H9 (cell line): ENCODE results near the gene ZCCHC10. TPM values are rescaled to one million over a fixed set of nuclear protein-coding genes. Genes with fewer than 3 reads are reported as not detected.

Experiments used
- DNase-seq: peaks from one replicate; pipeline ENCODE4 v3.0.0-alpha.2; 2017
- H2AFZ ChIP-seq: one replicate; pipeline ENCODE4 v1.6.1; 2013; ENCODE audit warnings: mild to moderate bottlenecking, low read length, control low read depth, moderate library complexity
- H2AK5ac ChIP-seq: 2 replicates; pipeline ENCODE4 v1.6.1; 2013; ENCODE audit warnings: low read length, control low read depth, mixed read lengths; ENCODE audit not compliant: insufficient read length
- H2BK120ac ChIP-seq: one replicate; pipeline ENCODE4 v1.6.1; 2013; ENCODE audit warnings: low read depth, mild to moderate bottlenecking, low read length, control low read depth, inconsistent platforms; ENCODE audit not compliant: poor library complexity, severe bottlenecking
- H2BK12ac ChIP-seq: 2 replicates; pipeline ENCODE4 v1.6.1; 2013; ENCODE audit warnings: low read length, control low read depth, mixed read lengths, low read depth; ENCODE audit not compliant: insufficient read length
- H2BK15ac ChIP-seq: 2 replicates; pipeline ENCODE4 v1.6.1; 2013; ENCODE audit warnings: low read depth, low read length, control low read depth
- H2BK20ac ChIP-seq: one replicate; pipeline ENCODE4 v1.6.1; 2013; ENCODE audit warnings: low read depth, mild to moderate bottlenecking, low read length, control low read depth, inconsistent platforms; ENCODE audit not compliant: poor library complexity, severe bottlenecking
- H2BK5ac ChIP-seq: 2 replicates; pipeline ENCODE4 v1.6.1; 2013; ENCODE audit warnings: low read length, control low read depth, mixed read lengths; ENCODE audit not compliant: insufficient read length
- H3K14ac ChIP-seq: 2 replicates; pipeline ENCODE4 v1.6.1; 2013; ENCODE audit warnings: low read length, control low read depth; ENCODE audit not compliant: insufficient read depth
- H3K18ac ChIP-seq: 2 replicates; pipeline ENCODE4 v1.6.1; 2013; ENCODE audit warnings: low read depth, mild to moderate bottlenecking, mixed read lengths, low read length, control low read depth; ENCODE audit not compliant: insufficient read length
- H3K23ac ChIP-seq: 2 replicates; pipeline ENCODE4 v1.6.1; 2013; ENCODE audit warnings: low read length, control low read depth, mixed read lengths, low read depth; ENCODE audit not compliant: insufficient read length
- H3K23me2 ChIP-seq: 2 replicates; pipeline ENCODE4 v1.6.1; 2013; ENCODE audit warnings: low read depth, mild to moderate bottlenecking, mixed read lengths, low read length, control low read depth; ENCODE audit not compliant: insufficient read length, poor library complexity, severe bottlenecking
- H3K27ac ChIP-seq: 2 replicates; pipeline ENCODE4 v1.5.1; 2013; ENCODE audit warnings: low read length, control low read depth, mixed read lengths, low read depth; ENCODE audit not compliant: insufficient read length
- H3K27me3 ChIP-seq: 2 replicates; pipeline ENCODE4 v1.6.1; 2013; ENCODE audit warnings: low read length, control low read depth, inconsistent platforms; ENCODE audit not compliant: insufficient read depth
- H3K4ac ChIP-seq: 2 replicates; pipeline ENCODE4 v1.6.1; 2013; ENCODE audit warnings: low read depth, mild to moderate bottlenecking, control low read depth, inconsistent platforms, low read length, moderate library complexity
- H3K4me1 ChIP-seq: 2 replicates; pipeline ENCODE4 v1.6.1; 2013; ENCODE audit warnings: low read length, control low read depth, inconsistent platforms; ENCODE audit not compliant: insufficient read depth
- H3K4me2 ChIP-seq: 2 replicates; pipeline ENCODE4 v1.6.1; 2013; ENCODE audit warnings: low read length, control low read depth, mixed read lengths; ENCODE audit not compliant: insufficient read length, insufficient read depth
- H3K56ac ChIP-seq: 2 replicates; pipeline ENCODE4 v1.6.1; 2013; ENCODE audit warnings: low read depth, mild to moderate bottlenecking, mixed read lengths, low read length, control low read depth; ENCODE audit not compliant: insufficient read length
- H3K79me1 ChIP-seq: 2 replicates; pipeline ENCODE4 v1.6.1; 2013; ENCODE audit warnings: low read depth, mild to moderate bottlenecking, moderate library complexity, low read length, control low read depth, inconsistent platforms; ENCODE audit not compliant: insufficient read depth, poor library complexity, severe bottlenecking
- H3K79me2 ChIP-seq: 2 replicates; pipeline ENCODE4 v1.6.1; 2013; ENCODE audit warnings: low read length, control low read depth, inconsistent platforms; ENCODE audit not compliant: insufficient read depth
- H3K9ac ChIP-seq: 2 replicates; pipeline ENCODE4 v1.6.1; 2013; ENCODE audit warnings: low read length, control low read depth, mixed read lengths; ENCODE audit not compliant: insufficient read length; ENCODE audit errors: extremely low read depth
- H3K9me3 ChIP-seq: one replicate; pipeline ENCODE4 v1.6.1; 2013; ENCODE audit warnings: low read depth, low read length, inconsistent platforms; ENCODE audit not compliant: control insufficient read depth
- H3T11ph ChIP-seq: one replicate; pipeline ENCODE4 v1.6.1; 2013; ENCODE audit warnings: mild to moderate bottlenecking, low read length, control low read depth, inconsistent platforms
- H4K20me1 ChIP-seq: one replicate; pipeline ENCODE4 v1.6.1; 2013; ENCODE audit not compliant: control insufficient read depth, insufficient read length, insufficient read depth
- H4K5ac ChIP-seq: 2 replicates; pipeline ENCODE4 v1.6.1; 2013; ENCODE audit warnings: low read depth, mild to moderate bottlenecking, mixed read lengths, low read length, control low read depth; ENCODE audit not compliant: insufficient read length
- H4K8ac ChIP-seq: replicated peaks from 2 replicates; pipeline ENCODE4 v1.6.1; 2013; ENCODE audit warnings: low read length, control low read depth, mixed read lengths, low read depth; ENCODE audit not compliant: insufficient read length
- H4K91ac ChIP-seq: 2 replicates; pipeline ENCODE4 v1.6.1; 2013; ENCODE audit warnings: low read depth, mild to moderate bottlenecking, moderate library complexity, mixed read lengths, low read length, control low read depth; ENCODE audit not compliant: insufficient read length
- H3K27ac Mint-ChIP-seq, 3 experiments: 2 replicates in 2 of 3; 3 replicates in 1 of 3; pipeline ENCODE4 v1.8.0; 2020 to 2021; ENCODE audit warnings: mixed read lengths in 3 of 3, mild to moderate bottlenecking in 1 of 3, moderate library complexity in 1 of 3
- H3K27me3 Mint-ChIP-seq: 2 replicates; pipeline ENCODE4 v1.8.0; 2021; ENCODE audit warnings: low read depth, mild to moderate bottlenecking, moderate library complexity, mixed read lengths
- H3K36me3 Mint-ChIP-seq, 3 experiments: 2 replicates in 2 of 3; 3 replicates in 1 of 3; pipeline ENCODE4 v1.8.0; 2020 to 2021; ENCODE audit warnings: low read depth in 3 of 3, mixed read lengths in 3 of 3; ENCODE audit not compliant: insufficient read depth in 1 of 3
- H3K4me1 Mint-ChIP-seq, 2 experiments: 2 replicates each; pipeline ENCODE4 v1.8.0; 2020; ENCODE audit warnings: mixed read lengths in 2 of 2
- H3K4me3 Mint-ChIP-seq, 2 experiments: 2 replicates in 1 of 2; 3 replicates in 1 of 2; pipeline ENCODE4 v1.8.0; 2020 to 2021; ENCODE audit warnings: mild to moderate bottlenecking in 2 of 2, mixed read lengths in 2 of 2, moderate library complexity in 1 of 2
- H3K9me3 Mint-ChIP-seq, 2 experiments: 2 replicates in 1 of 2; 3 replicates in 1 of 2; pipeline ENCODE4 v1.8.0; 2020; ENCODE audit warnings: mild to moderate bottlenecking in 2 of 2, mixed read lengths in 2 of 2, moderate library complexity in 1 of 2
- WGBS: extraction: QIAGEN DNeasy Blood & Tissue Kit; methylation state at CpG from one replicate; pipeline ENCODE4 v1.1.7; 2013; ENCODE audit warnings: missing lambda C conversion rate, low lambda C conversion rate, mixed read lengths; ENCODE audit not compliant: insufficient read length; ENCODE audit errors: extremely low coverage; 5-methylcytosine and 5-hydroxymethylcytosine counted together
- total RNA-seq: library from RNA; stranded (reverse); gene quantifications from 2 replicates; pipeline ENCODE4 v1.2.1, GENCODE V29; 2021
- TF ChIP-seq, protein P1 (sequence below): fragments of 200-600 bp; sonication (generic); conservative IDR thresholded peaks from 3 replicates; pipeline ENCODE4 v1.8.0; 2021; ENCODE audit warnings: antibody characterized with exemption, mild to moderate bottlenecking

ZCCHC10 gene
- total RNA-seq, 1 experiment from 2014 or later: 34.0 TPM

DNA sequence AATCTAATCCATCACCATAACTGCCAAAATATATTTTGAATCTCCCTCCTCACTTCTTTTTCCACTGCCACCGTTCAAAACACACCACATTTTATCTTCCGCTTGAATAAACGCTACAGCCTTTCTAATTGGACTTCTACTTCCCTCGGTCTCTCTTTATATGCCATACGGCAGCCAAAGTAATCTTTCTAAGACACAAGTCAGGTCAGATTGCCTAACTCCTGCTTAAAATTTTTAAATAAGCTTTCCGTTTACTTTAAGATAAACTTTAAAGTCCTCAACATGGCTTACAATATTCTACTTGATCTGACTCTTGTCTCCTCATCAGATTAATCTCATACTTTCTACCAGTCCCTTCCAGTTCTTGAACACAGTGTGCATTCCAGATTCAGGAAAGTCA is 72.6 kb downstream of the ZCCHC10 start:
- no peak for DNase-seq
- Histone ChIP-seq H4K91ac (no peak overlapping the region), H4K20me1 (no peaks in the 10 kb centered on the region), H3K4ac (no peak overlapping the region), H3K14ac (no peak overlapping the region), H3K4me2 (no peak overlapping the region), H3K23me2 (no peaks in the 10 kb centered on the region), H2BK5ac (no peak overlapping the region), H3K18ac (no peak overlapping the region), H4K5ac (no peak overlapping the region), H2BK12ac (no peak overlapping the region), H3K9me3 (no peaks in the 10 kb centered on the region), H3K23ac (no peak overlapping the region), H3T11ph (no peak overlapping the region), H2AK5ac (no peak overlapping the region), H3K27me3 (no peaks in the 10 kb centered on the region), H3K9ac (no peak overlapping the region), H3K79me2 (peaks cover 56% of the 10 kb centered on the region; the same call in 1 of the 2 replicates), H3K4me1 (no peaks in the 10 kb centered on the region), H3K56ac (no peak overlapping the region), H3K79me1 (no peaks in the 10 kb centered on the region), H2BK15ac (no peak overlapping the region), H3K27ac (no peak overlapping the region), H4K8ac (no peak overlapping the region), H2BK20ac (no peak overlapping the region), H2AFZ (no peak overlapping the region), H2BK120ac (no peak overlapping the region)
- TF ChIP-seq, protein P1, sequence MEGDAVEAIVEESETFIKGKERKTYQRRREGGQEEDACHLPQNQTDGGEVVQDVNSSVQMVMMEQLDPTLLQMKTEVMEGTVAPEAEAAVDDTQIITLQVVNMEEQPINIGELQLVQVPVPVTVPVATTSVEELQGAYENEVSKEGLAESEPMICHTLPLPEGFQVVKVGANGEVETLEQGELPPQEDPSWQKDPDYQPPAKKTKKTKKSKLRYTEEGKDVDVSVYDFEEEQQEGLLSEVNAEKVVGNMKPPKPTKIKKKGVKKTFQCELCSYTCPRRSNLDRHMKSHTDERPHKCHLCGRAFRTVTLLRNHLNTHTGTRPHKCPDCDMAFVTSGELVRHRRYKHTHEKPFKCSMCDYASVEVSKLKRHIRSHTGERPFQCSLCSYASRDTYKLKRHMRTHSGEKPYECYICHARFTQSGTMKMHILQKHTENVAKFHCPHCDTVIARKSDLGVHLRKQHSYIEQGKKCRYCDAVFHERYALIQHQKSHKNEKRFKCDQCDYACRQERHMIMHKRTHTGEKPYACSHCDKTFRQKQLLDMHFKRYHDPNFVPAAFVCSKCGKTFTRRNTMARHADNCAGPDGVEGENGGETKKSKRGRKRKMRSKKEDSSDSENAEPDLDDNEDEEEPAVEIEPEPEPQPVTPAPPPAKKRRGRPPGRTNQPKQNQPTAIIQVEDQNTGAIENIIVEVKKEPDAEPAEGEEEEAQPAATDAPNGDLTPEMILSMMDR: no peak
- H3K4me3 Mint-ChIP-seq: no peak overlapping the region
- peak overlapping the region in 1 of 3 experiments; percentile 14; a peak in 1 of 7 replicates for H3K27ac Mint-ChIP-seq
- no peaks in the 10 kb centered on the region for H3K27me3 Mint-ChIP-seq
- WGBS: 100% methylated on average over 3 of the region's 6 CpGs
- no peaks in the 10 kb centered on the region for H3K9me3 Mint-ChIP-seq
- peaks cover 4 to 11% of the 10 kb centered on the region in 2 experiments for H3K4me1 Mint-ChIP-seq
- H3K36me3 Mint-ChIP-seq: peaks cover 11 to 18% (median 18%) of the 10 kb centered on the region in 3 experiments; a peak in 6 of 7 replicates
